GM19240 (cell line): ENCODE results near the gene HRH2.

ENCODE experiments used
- DNase-seq: peaks from one replicate; pipeline ENCODE4 v3.0.0; 2011; ENCODE audit warnings: low spot score; ENCODE audit not compliant: insufficient read length

Gene HRH2

GRCh38 chr5:175692235-175692995 lies 34.5 kb downstream of the HRH2 start:
- DNase-seq: no peak

DNA sequence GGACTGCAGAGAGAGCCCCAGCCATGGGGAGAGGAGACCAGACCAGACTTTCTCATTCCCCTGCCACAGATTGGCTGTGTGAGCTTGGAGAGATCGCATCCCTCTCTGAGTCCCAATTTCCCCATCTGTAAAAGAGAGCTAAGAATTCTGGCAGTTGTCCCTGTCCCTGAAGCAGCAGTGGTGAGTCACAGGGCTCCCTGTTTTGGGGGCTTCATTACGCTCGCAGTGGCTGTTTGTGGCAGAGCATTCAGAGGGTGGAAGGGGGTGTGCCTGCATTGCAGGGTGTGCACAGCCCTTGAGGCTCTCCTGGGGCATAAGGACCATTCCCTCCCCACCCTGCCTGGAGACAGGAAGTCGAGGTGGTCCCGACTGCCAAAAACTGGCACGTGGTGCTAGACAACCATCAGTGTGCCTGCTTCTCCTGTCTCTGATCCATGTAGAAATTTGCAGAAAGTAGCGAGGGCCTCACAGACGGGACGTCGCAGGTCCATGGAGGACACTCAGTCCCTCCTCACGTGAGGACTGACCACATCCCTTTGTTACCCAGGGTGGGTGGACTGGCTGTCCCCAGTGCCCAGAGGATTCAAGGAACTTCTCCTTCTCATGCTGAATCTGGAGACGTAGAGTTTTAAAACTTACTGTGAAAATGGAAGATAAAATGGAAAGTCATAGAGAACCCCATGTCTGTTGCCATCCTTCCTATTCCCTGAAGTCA lies 35.3 kb downstream of the HRH2 start:
- DNase-seq: no peak

- no peak for DNase-seq
Measured at GRCh38 chr5:175693741-175694140, 35.9 kb downstream of the HRH2 start.

DNA sequence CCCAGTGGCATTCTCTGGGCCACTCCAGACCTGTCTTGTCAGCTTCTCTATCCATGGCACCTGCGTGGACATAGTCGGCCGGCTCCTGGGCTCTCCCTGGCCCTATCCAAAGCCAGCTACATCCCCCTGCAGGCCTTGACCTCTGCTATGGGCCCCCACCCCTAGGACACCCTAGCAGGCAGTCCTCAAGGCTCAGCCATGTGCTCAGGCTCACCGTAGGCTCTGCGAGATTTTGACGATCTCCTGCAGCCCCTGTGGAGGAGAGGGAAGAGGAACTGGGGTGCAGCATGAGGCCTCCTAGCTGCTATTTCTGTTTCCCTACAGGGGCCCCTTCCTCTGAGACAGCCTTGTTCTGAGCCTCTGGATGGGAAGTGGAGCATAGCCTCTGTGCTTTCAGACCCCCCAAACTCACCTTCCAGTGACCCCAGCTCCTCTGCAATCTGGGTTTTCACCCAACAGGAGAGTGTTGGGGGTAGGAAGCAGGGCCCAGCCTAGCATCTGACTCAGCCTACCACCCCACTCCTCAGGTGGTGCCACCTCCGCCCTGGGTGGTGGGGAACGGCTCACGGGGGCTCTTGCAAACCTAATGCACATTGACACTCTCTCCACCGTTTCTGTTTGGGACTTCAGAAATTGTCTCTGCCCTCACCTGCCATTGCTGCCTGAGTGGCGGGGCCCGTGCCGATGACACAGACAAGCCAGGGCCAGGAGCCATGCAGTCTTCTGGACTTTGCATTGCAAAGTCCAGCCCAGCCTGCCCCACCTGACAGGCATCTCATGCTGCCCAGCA lies 36.7 kb downstream of the HRH2 start:
- DNase-seq: no peak

DNA sequence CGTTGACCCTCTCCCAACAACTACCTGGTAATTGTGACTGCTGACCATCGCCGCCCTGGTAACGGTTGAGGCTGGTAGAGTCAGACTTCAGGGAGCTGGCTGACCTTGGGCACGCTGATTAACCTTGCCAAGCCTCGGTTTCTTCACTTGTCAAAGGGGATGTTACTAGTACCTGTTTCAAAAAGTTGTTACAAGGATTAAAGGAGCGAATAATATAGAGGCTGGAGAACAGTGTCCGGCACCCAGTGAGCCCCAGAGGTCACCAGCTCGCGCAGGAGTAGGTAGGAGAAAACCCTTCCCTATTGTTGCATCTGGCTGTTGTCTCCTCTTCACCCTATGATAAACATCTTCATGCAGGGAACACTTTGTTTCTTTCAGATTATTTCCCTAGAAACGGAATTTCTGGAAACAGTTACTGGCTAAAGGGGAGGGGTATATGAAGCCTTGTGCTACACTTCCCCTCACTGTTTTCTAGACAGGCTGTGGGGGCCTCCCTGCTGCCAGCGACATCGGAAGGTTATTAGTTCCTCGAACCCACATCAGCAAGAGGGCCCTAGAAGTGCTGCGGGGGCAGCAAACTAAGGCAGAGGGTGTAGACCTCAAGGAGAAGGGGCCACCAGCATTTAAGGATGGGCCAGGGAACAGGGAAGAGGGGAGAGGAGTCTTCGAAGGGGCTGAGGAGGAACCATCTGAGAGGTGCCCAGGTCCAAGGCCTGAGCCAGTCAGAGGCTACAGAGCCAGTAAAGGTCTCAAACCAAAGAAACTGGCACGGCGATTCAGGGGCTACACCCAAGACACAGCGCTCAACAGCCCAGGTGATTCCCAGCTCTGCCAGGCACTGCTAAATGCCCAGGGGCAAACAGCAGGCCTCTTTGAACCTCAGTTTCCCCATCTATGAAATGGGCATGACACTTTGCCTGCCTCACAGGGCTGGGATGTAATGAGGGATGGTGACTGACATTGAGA lies 37.6 kb downstream of the HRH2 start:
- DNase-seq: no peak

- DNase-seq: no peak
Measured at GRCh38 chr5:175696139-175696854, 38.4 kb downstream of the HRH2 start.

- no peak for DNase-seq
Measured at GRCh38 chr5:175696855-175697198, 39.0 kb downstream of the HRH2 start.

DNA sequence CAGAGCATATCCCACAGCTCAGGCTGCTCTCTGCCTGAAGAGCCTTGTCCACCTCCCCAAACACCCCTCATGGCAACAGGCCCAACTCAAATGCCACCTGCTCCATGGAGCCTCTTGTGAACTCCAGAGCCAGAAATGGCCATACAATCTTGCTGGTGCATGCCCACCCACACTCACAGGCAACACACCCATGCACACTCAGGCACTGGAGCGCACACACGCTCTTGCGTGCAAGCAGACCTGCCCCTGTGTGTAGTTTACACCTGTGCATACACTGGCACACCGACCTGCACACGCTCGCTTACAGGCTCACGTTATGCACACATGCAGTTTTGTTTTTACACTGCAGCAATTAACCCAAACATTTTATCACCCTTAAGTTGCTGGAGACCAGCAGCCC lies 40.0 kb downstream of the HRH2 start:
- DNase-seq: no peak

GRCh38 chr5:175698401-175699115 lies 40.7 kb downstream of the HRH2 start:
- no peak for DNase-seq

- DNase-seq: no peak
Measured at GRCh38 chr5:175700991-175701390, 43.1 kb downstream of the HRH2 start.

GRCh38 chr5:175701797-175702196 lies 43.9 kb downstream of the HRH2 start:
- DNase-seq: no peak

- DNase-seq: no peak
Measured at GRCh38 chr5:175706499-175706898, 48.6 kb downstream of the HRH2 start.

DNA sequence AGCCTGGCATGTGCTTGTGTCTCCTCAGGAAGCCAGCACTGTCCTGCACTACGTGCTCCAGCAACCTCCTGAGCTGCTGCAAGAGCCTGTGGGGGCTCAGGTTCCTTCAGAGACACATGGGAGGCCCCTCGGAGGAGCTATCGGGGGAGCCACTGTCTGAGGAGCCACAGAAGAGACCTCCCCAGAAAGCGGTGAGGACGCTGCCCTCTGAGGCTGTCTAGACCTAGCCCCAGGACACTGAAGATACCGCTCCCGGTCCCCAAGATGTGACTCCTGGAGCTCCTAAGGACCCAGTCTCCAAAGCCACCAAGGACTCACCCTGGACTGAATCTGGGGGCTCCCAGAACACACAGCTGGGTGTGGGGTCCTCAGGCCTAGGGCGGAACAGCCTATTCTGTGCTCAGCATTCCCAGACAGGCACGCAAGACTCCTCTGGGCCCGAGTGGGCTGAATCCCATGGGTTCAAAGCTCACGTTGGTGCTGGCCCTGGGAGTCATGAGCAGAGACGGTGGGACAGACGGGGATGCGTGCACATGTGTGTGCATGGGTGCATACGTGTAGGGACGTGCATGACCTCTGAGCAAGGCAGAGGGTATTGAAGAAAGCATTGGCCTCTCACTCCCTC lies 50.0 kb downstream of the HRH2 start:
- DNase-seq: no peak

DNA sequence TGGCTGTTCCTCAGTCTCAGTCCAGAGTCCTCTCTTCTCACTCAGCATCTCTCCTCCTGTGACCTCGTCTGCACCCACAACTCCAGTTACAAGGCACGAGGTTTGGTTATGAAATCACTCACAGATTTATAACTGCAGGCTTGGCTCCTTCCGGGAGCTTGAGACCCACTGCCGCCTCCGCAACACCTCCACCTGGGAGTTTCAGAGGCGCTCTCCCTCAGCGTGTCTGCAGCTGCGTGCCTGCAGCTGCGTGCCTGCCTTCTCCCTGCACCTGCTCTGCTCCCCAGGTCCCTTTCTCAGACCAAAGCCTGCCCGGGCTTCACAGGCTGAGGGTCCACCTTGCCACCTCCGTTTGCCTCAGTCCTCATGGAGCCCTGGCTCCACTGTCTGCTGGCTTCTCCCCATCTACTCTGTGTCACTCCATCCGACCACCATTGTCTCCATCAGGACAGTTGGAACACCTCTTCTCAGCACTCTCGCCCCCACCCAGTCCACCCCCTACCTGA lies 51.5 kb downstream of the HRH2 start:
- no peak for DNase-seq

- no peak for DNase-seq
Measured at GRCh38 chr5:175710326-175710725, 52.5 kb downstream of the HRH2 start.

DNA sequence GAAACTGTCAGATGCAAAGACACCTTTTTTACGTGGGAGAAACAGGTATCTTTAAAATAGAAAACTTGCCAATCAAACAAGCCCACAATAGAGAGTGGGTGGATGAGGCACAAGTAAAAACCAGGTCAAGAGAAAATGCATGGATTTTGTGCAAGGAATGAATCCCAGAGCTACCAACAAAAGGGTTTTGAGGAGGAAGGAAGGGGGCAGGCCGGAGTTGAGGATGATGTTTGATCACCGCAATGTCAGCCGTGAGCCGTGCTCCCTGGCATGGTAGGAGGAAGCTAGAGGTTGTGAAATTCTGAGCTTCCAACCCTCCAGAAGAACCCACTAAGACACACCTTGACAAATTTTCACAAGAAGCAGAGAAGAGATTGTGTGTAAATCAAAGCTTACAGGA lies 53.2 kb downstream of the HRH2 start:
- no peak for DNase-seq

GRCh38 chr5:175711472-175712312 lies 53.8 kb downstream of the HRH2 start:
- no peak for DNase-seq

DNA sequence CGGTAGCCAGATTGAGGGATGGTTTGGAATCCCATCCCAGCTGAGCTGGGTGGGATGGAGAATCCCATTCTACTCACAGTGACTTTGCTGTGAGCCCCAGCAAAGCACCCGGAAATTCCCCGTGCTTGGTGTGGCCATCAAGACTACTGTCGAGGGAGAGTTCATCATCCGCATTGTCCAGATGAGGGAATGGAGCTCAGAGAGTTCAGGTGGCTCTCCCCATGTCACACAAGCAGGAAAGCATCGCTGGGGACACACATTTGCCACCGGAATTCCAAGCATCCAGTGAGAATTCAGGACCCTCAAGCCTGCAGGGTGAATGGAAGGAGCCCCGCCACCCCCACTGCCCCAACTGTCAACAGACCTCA lies 54.4 kb downstream of the HRH2 start:
- DNase-seq: no peak
